ENCODE measurements around the gene NVL.
"Not testable (repeated sequence)": the region's sequence is repeated elsewhere in the genome, so short reads cannot be mapped to it uniquely, and the experiment has no call there.

NVL gene

GRCh38 chr1:224226849-224227502, 103.0 kb downstream of the NVL start:
- no peak for DNase-seq

GRCh38 chr1:224223819-224224714, 105.9 kb downstream of the NVL start:
- DNase-seq: no peak

- no peak for DNase-seq
Observed at GRCh38 chr1:224219612-224220059, 110.3 kb downstream of the NVL start.

GRCh38 chr1:224219011-224219611, 110.9 kb downstream of the NVL start:
- DNase-seq: no peak

GRCh38 chr1:224217655-224218623, 112.0 kb downstream of the NVL start:
- no peak for DNase-seq

GRCh38 chr1:224216382-224216781, 113.6 kb downstream of the NVL start:
- no peak for DNase-seq

- DNase-seq: no peak
Observed at GRCh38 chr1:224213438-224214119, 116.4 kb downstream of the NVL start.

GRCh38 chr1:224212618-224213061, 117.3 kb downstream of the NVL start:
- DNase-seq: peak; percentile 6

- DNase-seq: no peak
Observed at GRCh38 chr1:224211206-224211962, 118.6 kb downstream of the NVL start.

GRCh38 chr1:224205931-224206538, 123.9 kb downstream of the NVL start:
- not testable (repeated sequence) for DNase-seq

GRCh38 chr1:224205438-224205840, 124.5 kb downstream of the NVL start:
- no peak for DNase-seq

GRCh38 chr1:224203243-224204016, 126.5 kb downstream of the NVL start:
- DNase-seq: no peak

- DNase-seq: no peak
Observed at GRCh38 chr1:224201853-224202252, 128.1 kb downstream of the NVL start.

- DNase-seq: no peak
Observed at GRCh38 chr1:224201383-224201782, 128.6 kb downstream of the NVL start.

GRCh38 chr1:224199679-224200078, 130.3 kb downstream of the NVL start:
- no peak for DNase-seq

- DNase-seq: no peak
Observed at GRCh38 chr1:224198572-224198971, 131.4 kb downstream of the NVL start.

GRCh38 chr1:224196813-224197600, 133.0 kb downstream of the NVL start:
- DNase-seq: no peak

- DNase-seq: no peak
Observed at GRCh38 chr1:224193319-224193966, 136.5 kb downstream of the NVL start.

Measured in activated CD4-positive, alpha-beta T cell treated with anti-CD3 and anti-CD28 coated beads, Interleukin-2, amount 50 U/mL, for 1 hour (primary cell).